CD4-positive, alpha-beta memory T cell (primary cell): ENCODE results near the gene NAA38. TPM values are rescaled to one million over a fixed set of nuclear protein-coding genes. Genes with fewer than 3 reads are reported as not detected.

Experiments used
- CTCF ChIA-PET: fragments of 350-600 bp; sonication (Branson Sonifier 250); formaldehyde crosslinking; loops from one replicate; lab custom pipeline; 2021; ENCODE audit warnings: inconsistent platforms; ENCODE audit not compliant: partially characterized antibody; lab: Charles Lee
- POLR2A ChIA-PET: fragments of 350-600 bp; sonication (Branson Sonifier 250); formaldehyde crosslinking; loops from one replicate; lab custom pipeline; 2021; ENCODE audit not compliant: partially characterized antibody; lab: Charles Lee
- DNase-seq, 5 donors: peaks; one replicate each; pipeline versions ENCODE4 v3.0.0 to v3.0.0-alpha.2; 2020 to 2022; ENCODE audit warnings: mixed read lengths in 1 of 5
- H3K27ac ChIP-seq: one replicate; pipeline ENCODE4 v1.7.0; 2013; ENCODE audit warnings: low read depth, low read length
- H3K27me3 ChIP-seq: 2 replicates; pipeline ENCODE4 v1.7.0; 2013; ENCODE audit warnings: mild to moderate bottlenecking, low read length, moderate library complexity; ENCODE audit not compliant: insufficient read depth
- H3K36me3 ChIP-seq: 2 replicates; pipeline ENCODE4 v1.7.0; 2013; ENCODE audit warnings: mild to moderate bottlenecking, low read length, moderate library complexity; ENCODE audit not compliant: insufficient read depth
- H3K4me1 ChIP-seq: 2 replicates; pipeline ENCODE4 v1.7.0; 2013; ENCODE audit warnings: mild to moderate bottlenecking, low read length, moderate library complexity; ENCODE audit not compliant: insufficient read depth
- H3K4me3 ChIP-seq, 2 donors: one replicate each; pipeline ENCODE4 v1.7.0; 2013; ENCODE audit warnings: low read length in 2 of 2, mild to moderate bottlenecking in 1 of 2
- H3K9me3 ChIP-seq, 2 donors: one replicate each; pipeline ENCODE4 v1.7.0; 2013; ENCODE audit warnings: low read length in 2 of 2, control low read depth in 1 of 2; ENCODE audit not compliant: control insufficient read depth in 1 of 2
- H3K27ac Mint-ChIP-seq, 7 donors: one replicate each; pipeline ENCODE4 v1.8.0; 2020 to 2021; ENCODE audit warnings: mixed read lengths in 7 of 7, mild to moderate bottlenecking in 6 of 7, inconsistent platforms in 3 of 7, moderate library complexity in 3 of 7
- H3K27me3 Mint-ChIP-seq, 2 donors: one replicate each; pipeline ENCODE4 v1.8.0; 2020 to 2021; ENCODE audit warnings: mixed read lengths in 2 of 2
- H3K36me3 Mint-ChIP-seq, 2 donors: one replicate each; pipeline ENCODE4 v1.8.0; 2020 to 2021; ENCODE audit warnings: mixed read lengths in 2 of 2, inconsistent platforms in 1 of 2, mild to moderate bottlenecking in 1 of 2
- H3K4me1 Mint-ChIP-seq, 4 donors: one replicate each; pipeline ENCODE4 v1.8.0; 2020 to 2021; ENCODE audit warnings: mixed read lengths in 4 of 4, mild to moderate bottlenecking in 1 of 4
- H3K4me3 Mint-ChIP-seq, 8 donors: one replicate each; pipeline ENCODE4 v1.8.0; 2020 to 2021; ENCODE audit warnings: mixed read lengths in 8 of 8, mild to moderate bottlenecking in 7 of 8, moderate library complexity in 6 of 8, inconsistent platforms in 3 of 8
- H3K9me3 Mint-ChIP-seq, 8 donors: one replicate each; pipeline ENCODE4 v1.8.0; 2020 to 2021; ENCODE audit warnings: mixed read lengths in 8 of 8, mild to moderate bottlenecking in 5 of 8, inconsistent platforms in 3 of 8, moderate library complexity in 1 of 8
- intact Hi-C: fragments of 100-400 bp; cut with micrococcal nuclease; formaldehyde crosslinking; loops from one replicate; pipeline ENCODE4 v1.15.1; 2023
- polyA plus RNA-seq, 2 donors: library from polyadenylated mRNA; unstranded; fragments of 300-500 nt; fragmentation: Illumina TruSeq; gene quantifications; one replicate each; pipeline ENCODE4 v1.2.3, GENCODE V29; 2021
- total RNA-seq, 2 experiments: library from RNA; stranded (reverse); gene quantifications; one replicate each; pipeline ENCODE4 v1.2.3, GENCODE V29; 2021

The NAA38 gene
- total and polyA plus RNA-seq, 4 experiments from 2014 or later: 23.1 to 149 (median 82.3) TPM

- peak in 1 of 5 donors; percentile 46 for DNase-seq
- H3K4me3 Mint-ChIP-seq: peak overlapping the region in 1 of 8 donors; percentile 27
- CTCF ChIA-PET: no interaction called here
- no peaks in the 10 kb centered on the region for H3K27me3 ChIP-seq
- H3K36me3 Mint-ChIP-seq: peaks cover 0 to 27% of the 10 kb centered on the region in 2 donors
- H3K27ac Mint-ChIP-seq: peak overlapping the region in 2 of 7 donors; percentile 77 to 80
- no peak overlapping the region for H3K27ac ChIP-seq
- no peak overlapping the region for H3K4me3 ChIP-seq
- peaks cover 15 to 21% (median 19%) of the 10 kb centered on the region in 4 donors for H3K4me1 Mint-ChIP-seq
- no peaks in the 10 kb centered on the region for H3K9me3 Mint-ChIP-seq
- intact Hi-C loops: no loop called here
- H3K4me1 ChIP-seq: peaks cover 39% of the 10 kb centered on the region
- POLR2A ChIA-PET: interaction anchor here (0.6 to 13.6 kb wide), 4 partner anchors 9 to 418 kb away, joined by 3 to 238 read pairs (median 4); partner anchors contain the start of gene KDM6B
- no peaks in the 10 kb centered on the region for H3K27me3 Mint-ChIP-seq
- no peaks in the 10 kb centered on the region for H3K9me3 ChIP-seq
- H3K36me3 ChIP-seq: peaks cover 16% of the 10 kb centered on the region
Measured at GRCh38 chr17:7853691-7854038, 3.7 kb downstream of the NAA38 start.

- peaks cover 15 to 21% (median 18%) of the 10 kb centered on the region in 4 donors for H3K4me1 Mint-ChIP-seq
- Histone ChIP-seq H3K9me3 (no peaks in the 10 kb centered on the region), H3K4me3 (no peak overlapping the region), H3K27me3 (no peaks in the 10 kb centered on the region), H3K4me1 (peaks cover 33% of the 10 kb centered on the region), H3K27ac (no peak overlapping the region), H3K36me3 (peaks cover 18% of the 10 kb centered on the region)
- ChIA-PET CTCF (interaction anchor here (6.1 kb wide), 1 partner anchor 18 kb away, joined by 65 read pairs; the partner anchor contains the start of gene KDM6B), POLR2A (interaction anchor here (0.6 to 13.6 kb wide), 4 partner anchors 8 to 417 kb away, joined by 3 to 238 read pairs (median 4); partner anchors contain the start of gene KDM6B)
- H3K36me3 Mint-ChIP-seq: peaks cover 3 to 30% of the 10 kb centered on the region in 2 donors
- intact Hi-C loops: no loop called here
- H3K27me3 Mint-ChIP-seq: no peaks in the 10 kb centered on the region
- no peaks in the 10 kb centered on the region for H3K9me3 Mint-ChIP-seq
- peak overlapping the region in 3 of 7 donors; percentile 41 to 94 (median 72) for H3K27ac Mint-ChIP-seq
- no peak overlapping the region for H3K4me3 Mint-ChIP-seq
- DNase-seq: peak in 1 of 5 donors; percentile 45
Measured at GRCh38 chr17:7852919-7853690, 4.3 kb downstream of the NAA38 start.

GRCh38 chr17:7852262-7852670 lies 5.1 kb downstream of the NAA38 start:
- intact Hi-C loops: no loop called here
- no peak for DNase-seq

GRCh38 chr17:7851438-7852261 lies 5.7 kb downstream of the NAA38 start:
- peak; percentile 93 to 95 (median 95) for DNase-seq
- peaks cover 15 to 21% (median 18%) of the 10 kb centered on the region in 4 donors for H3K4me1 Mint-ChIP-seq
- no peaks in the 10 kb centered on the region for H3K27me3 ChIP-seq
- H3K4me3 Mint-ChIP-seq: peak overlapping the region; percentile 71 to 87 (median 78)
- intact Hi-C loops: loop anchor here (1.0 kb wide), 4 partner anchors 8 to 108 kb away; no protein-coding TSS in a partner anchor
- ChIA-PET CTCF (interaction anchor here (0.7 to 6.1 kb wide), 10 partner anchors 11 to 138 kb away, joined by 3 to 65 read pairs (median 4); partner anchors contain the start of gene KDM6B), POLR2A (interaction anchor here (0.5 to 13.6 kb wide), 9 partner anchors 10 to 839 kb away, joined by 3 to 238 read pairs (median 4); partner anchors contain the start of genes KDM6B, RNASEK, TP53 and WRAP53)
- H3K4me1 ChIP-seq: peaks cover 30% of the 10 kb centered on the region
- H3K9me3 Mint-ChIP-seq: no peaks in the 10 kb centered on the region
- peak overlapping the region; percentile 61 for H3K27ac ChIP-seq
- H3K4me3 ChIP-seq: peak overlapping the region in 1 of 2 donors; percentile 30
- peak overlapping the region; percentile 88 to 94 (median 93) for H3K27ac Mint-ChIP-seq
- peaks cover 19% of the 10 kb centered on the region for H3K36me3 ChIP-seq
- H3K36me3 Mint-ChIP-seq: peaks cover 3 to 37% of the 10 kb centered on the region in 2 donors
- H3K9me3 ChIP-seq: no peaks in the 10 kb centered on the region
- H3K27me3 Mint-ChIP-seq: no peaks in the 10 kb centered on the region

More at GRCh38 chr17:7852262-7852670, 5.1 kb downstream of the NAA38 start:
- Mint-ChIP-seq H3K9me3 (no peaks in the 10 kb centered on the region), H3K4me3 (peak overlapping the region in 1 of 8 donors; percentile 87), H3K27ac (peak overlapping the region; percentile 52 to 94 (median 93)), H3K36me3 (peaks cover 3 to 32% of the 10 kb centered on the region in 2 donors), H3K4me1 (peaks cover 15 to 21% (median 18%) of the 10 kb centered on the region in 4 donors), H3K27me3 (no peaks in the 10 kb centered on the region)
- peaks cover 19% of the 10 kb centered on the region for H3K36me3 ChIP-seq
- peaks cover 31% of the 10 kb centered on the region for H3K4me1 ChIP-seq
- H3K27ac ChIP-seq: no peak overlapping the region
- H3K4me3 ChIP-seq: peak overlapping the region in 1 of 2 donors; percentile 30
- ChIA-PET POLR2A (interaction anchor here (1.0 to 13.6 kb wide), 4 partner anchors 10 to 165 kb away, joined by 4 to 238 read pairs (median 14); partner anchors contain the start of genes KDM6B, TP53 and WRAP53), CTCF (interaction anchor here (1.1 to 6.1 kb wide), 2 partner anchors 17 to 27 kb away, joined by 3 to 65 read pairs; partner anchors contain the start of gene KDM6B)
- H3K9me3 ChIP-seq: no peaks in the 10 kb centered on the region
- no peaks in the 10 kb centered on the region for H3K27me3 ChIP-seq

- Histone ChIP-seq H3K36me3 (peaks cover 22% of the 10 kb centered on the region), H3K9me3 (no peaks in the 10 kb centered on the region), H3K27me3 (no peaks in the 10 kb centered on the region), H3K4me1 (peaks cover 22% of the 10 kb centered on the region), H3K27ac (peak overlapping the region; percentile 61), H3K4me3 (peak overlapping the region in 1 of 2 donors; percentile 30)
- peak overlapping the region; percentile 87 to 94 (median 92) for H3K27ac Mint-ChIP-seq
- intact Hi-C loops: loop anchor here (1.0 kb wide), 4 partner anchors 8 to 108 kb away; no protein-coding TSS in a partner anchor
- peaks cover 15 to 21% (median 17%) of the 10 kb centered on the region in 4 donors for H3K4me1 Mint-ChIP-seq
- CTCF ChIA-PET: interaction anchor here (0.7 to 6.1 kb wide), 12 partner anchors 10 to 139 kb away, joined by 3 to 65 read pairs (median 4); partner anchors contain the start of gene KDM6B
- no peaks in the 10 kb centered on the region for H3K27me3 Mint-ChIP-seq
- no peaks in the 10 kb centered on the region for H3K9me3 Mint-ChIP-seq
- DNase-seq: peak in 1 of 5 donors; percentile 42
- H3K4me3 Mint-ChIP-seq: peak overlapping the region; percentile 71 to 87 (median 78)
- POLR2A ChIA-PET: interaction anchor here (0.7 to 13.6 kb wide), 9 partner anchors 9 to 839 kb away, joined by 3 to 238 read pairs (median 5); partner anchors contain the start of genes KDM6B, RNASEK, TP53 and WRAP53
- H3K36me3 Mint-ChIP-seq: peaks cover 3 to 39% of the 10 kb centered on the region in 2 donors
Measured at GRCh38 chr17:7850701-7851437, 6.5 kb downstream of the NAA38 start.
